ENCODE data around the gene LAP3.
"Not testable (repeated sequence)": the region's sequence is repeated elsewhere in the genome, so short reads cannot be mapped to it uniquely, and the experiment has no call there.

The LAP3 gene

DNA sequence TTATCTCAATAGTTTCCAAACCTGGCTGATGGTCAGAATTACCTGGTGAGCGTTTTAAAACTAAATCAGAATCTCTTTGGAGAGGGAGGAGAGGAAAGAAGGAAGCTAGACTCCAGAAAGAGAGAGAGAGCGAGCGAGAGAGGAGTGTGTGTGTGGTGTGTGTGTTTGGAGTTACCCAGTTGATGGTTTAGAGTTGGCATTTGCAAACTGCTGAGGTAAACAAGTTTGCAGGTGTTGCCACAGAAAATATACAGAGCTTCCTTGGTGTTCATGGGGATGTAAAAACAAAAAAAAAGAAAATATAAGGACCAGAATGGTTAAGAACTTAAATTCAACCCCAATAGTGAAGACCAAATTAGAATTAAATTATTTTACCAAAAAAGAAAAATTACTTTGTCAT is 26.4 kb upstream of the LAP3 start:
- in situ Hi-C loops (cut with HindIII; ENCODE audit: low pct_unique_long_range_greater_than_20kb, low sequenced_read_pairs) = no loop called here
- no peak for TF ChIP-seq JUND (IDR thresholded peaks at IDR 0.05; ENCODE audit: low read depth)
- no peak for DNase-seq (ENCODE audit: low read depth in 1 of 2, low spot score in 1 of 2)

DNA sequence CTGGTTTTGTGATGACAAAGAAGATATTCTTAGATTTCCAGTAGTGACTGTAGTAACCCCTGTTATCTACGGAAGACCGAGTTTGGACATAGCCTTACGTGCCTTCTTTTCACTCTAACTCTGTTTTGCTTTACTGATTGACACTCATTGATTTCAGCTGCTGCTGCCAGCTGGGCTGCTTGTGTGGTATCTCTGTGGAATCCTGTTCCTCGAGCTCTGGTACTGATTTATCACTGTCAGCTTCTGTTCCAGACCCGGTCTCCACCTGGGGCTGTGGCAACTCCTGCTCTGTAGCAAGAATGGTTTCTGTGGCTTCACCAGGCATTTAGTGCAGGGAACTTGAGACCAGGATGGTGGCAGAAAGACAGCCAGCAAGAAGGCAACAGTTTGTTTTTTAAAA is 24.6 kb upstream of the LAP3 start:
- in situ Hi-C loops (cut with HindIII; ENCODE audit: low pct_unique_long_range_greater_than_20kb, low sequenced_read_pairs) = no loop called here
- DNase-seq (ENCODE audit: low read depth in 1 of 2, low spot score in 1 of 2) = no peak
- TF ChIP-seq JUND (IDR thresholded peaks at IDR 0.05; ENCODE audit: low read depth) = no peak

DNA sequence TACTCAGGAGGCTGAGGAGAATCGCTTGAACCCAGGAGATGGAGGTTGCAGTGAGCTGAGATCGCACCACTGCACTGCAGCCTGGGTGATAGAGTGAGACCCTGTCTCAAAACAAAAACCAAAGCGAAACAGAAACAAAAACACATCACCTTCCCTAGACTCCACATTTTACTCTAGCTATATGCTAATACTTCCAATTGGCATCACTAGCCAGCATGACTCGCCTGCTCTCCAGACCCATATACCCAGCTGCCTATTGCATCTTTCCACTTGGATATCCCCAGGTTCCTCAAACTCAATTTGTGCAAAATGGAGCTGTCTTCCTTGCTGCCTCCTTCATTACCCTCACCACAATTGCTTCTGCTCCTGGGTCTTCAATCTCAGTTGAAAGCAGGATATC is 22.4 kb upstream of the LAP3 start:
- TF ChIP-seq JUND (IDR thresholded peaks at IDR 0.05; ENCODE audit: low read depth) = no peak
- in situ Hi-C loops (cut with HindIII; ENCODE audit: low pct_unique_long_range_greater_than_20kb, low sequenced_read_pairs) = no loop called here
- DNase-seq (ENCODE audit: low read depth in 1 of 2, low spot score in 1 of 2) = no peak

DNA sequence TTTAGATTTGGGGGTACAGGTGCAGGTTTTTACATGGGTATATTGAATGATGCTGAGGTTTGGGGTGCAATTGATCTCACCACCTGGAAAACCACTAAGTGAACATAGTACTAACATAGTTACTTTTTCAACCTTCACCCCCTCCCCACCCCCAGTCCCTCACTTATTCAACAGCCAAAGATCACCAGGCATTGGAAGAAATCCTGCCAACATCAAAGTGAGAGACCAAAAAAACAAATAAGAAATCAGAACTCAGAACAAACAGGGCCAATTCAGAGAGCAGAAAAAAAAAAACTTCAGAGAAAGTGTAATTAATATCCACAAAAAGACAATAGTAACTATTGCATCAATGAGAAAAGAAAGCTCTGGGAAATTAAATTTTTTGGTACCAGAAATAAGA is 20.5 kb upstream of the LAP3 start:
- in situ Hi-C loops (cut with HindIII; ENCODE audit: low pct_unique_long_range_greater_than_20kb, low sequenced_read_pairs) = no loop called here
- DNase-seq (ENCODE audit: low read depth in 1 of 2, low spot score in 1 of 2) = no peak
- TF ChIP-seq JUND (IDR thresholded peaks at IDR 0.05; ENCODE audit: low read depth) = no peak

DNA sequence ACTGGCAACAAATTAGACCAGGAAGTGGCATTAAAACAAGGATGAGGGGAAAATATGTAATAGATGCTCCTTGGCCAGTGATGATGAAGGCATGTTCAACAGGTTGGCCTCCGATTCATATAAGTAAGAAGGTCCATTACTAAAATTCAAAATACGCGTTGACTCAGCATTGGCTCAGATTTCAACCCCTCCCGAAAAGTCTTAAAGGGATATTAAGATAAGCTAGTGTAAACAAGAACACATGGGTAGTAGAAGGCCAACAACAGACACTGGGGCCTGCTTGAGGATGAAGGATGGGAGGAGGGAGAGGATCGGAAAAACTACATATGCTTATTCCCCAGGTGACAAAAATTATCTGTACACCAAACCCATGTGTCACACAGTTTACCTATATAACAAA is 19.1 kb upstream of the LAP3 start:
- DNase-seq (ENCODE audit: low read depth in 1 of 2, low spot score in 1 of 2) = no peak
- in situ Hi-C loops (cut with HindIII; ENCODE audit: low pct_unique_long_range_greater_than_20kb, low sequenced_read_pairs) = no loop called here
- TF ChIP-seq JUND (IDR thresholded peaks at IDR 0.05; ENCODE audit: low read depth) = no peak

DNA sequence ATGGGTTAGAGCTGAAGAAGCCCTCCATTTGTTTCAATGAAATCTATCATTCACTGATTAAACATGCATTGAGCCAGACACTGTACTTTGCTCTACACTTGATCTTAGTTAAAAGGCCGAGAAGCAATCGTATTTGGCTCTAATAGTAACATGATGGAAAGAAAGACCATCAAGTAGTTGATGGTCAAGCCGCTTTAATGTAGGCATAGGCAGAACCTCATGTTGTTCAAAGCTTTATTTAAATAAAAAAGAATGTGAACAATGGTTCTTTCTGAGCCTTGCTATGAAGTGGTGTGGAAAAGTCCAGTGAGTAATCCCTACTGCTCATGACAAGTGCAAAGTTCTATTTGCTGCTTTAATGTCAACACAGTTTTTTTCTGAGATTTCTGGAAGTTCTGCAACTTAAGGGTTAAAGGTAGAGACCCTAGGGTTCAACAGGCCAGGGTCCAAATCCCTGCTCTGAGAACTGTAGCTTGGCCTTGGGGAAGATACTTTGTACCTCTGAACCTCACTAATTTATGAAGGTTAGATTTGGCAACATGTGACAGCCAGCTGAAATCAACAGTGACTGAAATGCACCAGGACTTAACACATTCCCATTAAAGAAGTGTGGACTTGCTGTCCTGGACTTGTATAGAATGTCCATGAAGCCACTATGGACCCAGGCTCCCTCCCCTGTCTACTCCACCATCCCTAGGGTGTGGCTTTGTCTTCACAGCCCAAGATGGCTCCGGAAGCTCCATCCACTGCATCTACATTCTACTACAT is 17.9 kb upstream of the LAP3 start:
- no peak for DNase-seq (ENCODE audit: low read depth in 1 of 2, low spot score in 1 of 2)
- TF ChIP-seq JUND (IDR thresholded peaks at IDR 0.05; ENCODE audit: low read depth) = no peak
- in situ Hi-C loops (cut with HindIII; ENCODE audit: low pct_unique_long_range_greater_than_20kb, low sequenced_read_pairs) = no loop called here

DNA sequence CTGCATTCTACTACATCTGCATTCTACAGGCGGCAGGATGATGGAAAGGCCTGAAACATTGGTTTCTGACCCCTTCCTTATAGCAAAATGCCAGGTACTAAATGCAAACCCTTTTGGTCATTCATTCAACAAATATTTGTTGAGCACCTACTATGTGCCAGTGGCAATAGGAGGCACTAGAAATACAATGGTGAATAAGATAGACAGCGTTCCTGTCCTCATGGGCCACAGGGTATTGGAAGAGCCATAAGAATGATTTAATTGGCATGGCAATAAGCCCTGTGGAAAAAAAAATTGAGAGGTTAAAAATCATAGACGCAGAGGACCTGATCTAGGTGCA is 17.3 kb upstream of the LAP3 start:
- in situ Hi-C loops (cut with HindIII; ENCODE audit: low pct_unique_long_range_greater_than_20kb, low sequenced_read_pairs) = no loop called here
- no peak for DNase-seq (ENCODE audit: low read depth in 1 of 2, low spot score in 1 of 2)
- no peak for TF ChIP-seq JUND (IDR thresholded peaks at IDR 0.05; ENCODE audit: low read depth)

DNA sequence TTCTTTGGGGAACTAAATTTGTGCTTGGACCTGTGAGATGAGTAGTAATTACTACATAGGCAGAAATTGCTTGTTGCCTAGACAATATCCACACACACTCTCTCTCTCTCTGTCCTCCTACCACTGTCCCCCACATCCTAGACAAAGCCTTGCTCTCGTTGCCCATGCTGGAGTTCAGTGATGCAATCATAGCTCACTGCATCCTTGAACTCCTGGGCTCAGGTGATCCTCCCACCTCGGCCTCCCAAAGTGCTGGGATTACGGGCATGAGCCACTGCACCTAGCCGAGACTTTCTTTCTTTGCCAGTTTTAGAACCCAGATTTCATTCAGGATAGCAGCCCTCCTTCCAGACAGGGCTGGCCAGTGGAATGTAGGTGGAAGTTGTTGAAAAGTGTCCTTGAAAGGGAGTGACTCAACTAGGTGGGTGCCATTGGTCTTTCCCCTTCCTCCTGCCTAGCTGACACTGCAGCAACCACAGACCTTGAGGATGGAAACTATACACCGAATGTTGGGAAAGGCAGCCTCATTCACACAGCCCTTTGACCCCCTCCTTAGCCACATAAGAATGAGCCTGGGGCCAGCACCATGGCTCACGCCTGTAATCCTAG is 16.8 kb upstream of the LAP3 start:
- in situ Hi-C loops (cut with HindIII; ENCODE audit: low pct_unique_long_range_greater_than_20kb, low sequenced_read_pairs) = no loop called here
- no peak for TF ChIP-seq JUND (IDR thresholded peaks at IDR 0.05; ENCODE audit: low read depth)
- no peak for DNase-seq (ENCODE audit: low read depth in 1 of 2, low spot score in 1 of 2)

DNA sequence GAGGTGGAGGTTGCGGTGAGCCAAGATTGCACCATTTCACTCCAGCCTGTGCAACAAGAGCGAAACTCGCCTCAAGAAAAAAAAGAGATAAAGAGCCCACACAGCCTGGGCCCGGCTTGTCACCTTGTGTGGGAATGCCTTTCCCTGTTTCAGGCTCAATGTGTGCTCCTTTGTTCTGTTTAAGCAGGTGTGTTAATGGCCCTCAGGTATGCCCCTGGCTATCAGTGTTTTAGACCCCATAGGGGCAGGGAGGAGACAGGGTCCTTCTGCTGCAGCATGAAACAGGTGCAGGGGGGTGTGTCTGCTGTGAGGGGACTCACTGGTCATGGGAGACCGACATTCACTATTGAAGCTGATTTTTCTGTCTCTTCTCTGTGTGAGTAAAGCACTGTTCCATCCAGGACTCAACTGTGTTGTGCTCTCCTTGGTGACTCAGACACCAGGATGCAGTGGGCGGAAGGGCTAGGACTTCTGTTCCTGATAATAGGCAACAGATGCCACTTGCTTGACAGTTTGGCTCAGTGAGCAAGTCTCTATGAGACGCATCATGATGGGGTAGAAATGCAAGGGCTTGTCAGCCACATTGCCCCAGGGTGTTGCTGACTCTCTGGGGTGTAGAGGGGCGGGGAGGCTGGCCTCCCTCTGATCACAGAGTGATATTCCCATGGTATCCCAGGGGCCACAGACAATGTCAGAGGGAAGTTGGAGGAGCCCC is 15.6 kb upstream of the LAP3 start:
- TF ChIP-seq JUND (IDR thresholded peaks at IDR 0.05; ENCODE audit: low read depth) = no peak
- in situ Hi-C loops (cut with HindIII; ENCODE audit: low pct_unique_long_range_greater_than_20kb, low sequenced_read_pairs) = no loop called here
- no peak for DNase-seq (ENCODE audit: low read depth in 1 of 2, low spot score in 1 of 2)

DNA sequence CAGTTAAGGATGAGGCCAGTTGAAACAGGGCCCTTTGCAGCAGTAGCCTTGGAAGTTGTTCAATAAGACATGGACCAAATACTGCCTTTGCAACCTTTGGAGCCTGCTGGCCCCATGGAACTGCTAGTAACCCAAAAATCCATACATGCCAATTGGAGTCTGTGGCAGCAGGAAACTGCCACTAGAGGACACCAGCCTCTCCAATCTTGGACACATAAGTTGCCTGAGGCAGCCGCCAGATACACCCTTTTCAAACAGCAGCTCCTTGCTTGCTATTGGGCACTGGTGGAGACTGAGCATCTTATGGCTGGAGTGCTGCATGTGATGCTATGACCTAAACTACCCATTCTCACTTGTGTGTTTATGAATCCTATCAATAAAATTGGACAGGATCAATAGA is 14.8 kb upstream of the LAP3 start:
- peak in 1 of 2 experiments; percentile 58 for DNase-seq (ENCODE audit: low read depth in 1 of 2, low spot score in 1 of 2)
- no peak for TF ChIP-seq JUND (IDR thresholded peaks at IDR 0.05; ENCODE audit: low read depth)
- in situ Hi-C loops (cut with HindIII; ENCODE audit: low pct_unique_long_range_greater_than_20kb, low sequenced_read_pairs) = no loop called here

DNA sequence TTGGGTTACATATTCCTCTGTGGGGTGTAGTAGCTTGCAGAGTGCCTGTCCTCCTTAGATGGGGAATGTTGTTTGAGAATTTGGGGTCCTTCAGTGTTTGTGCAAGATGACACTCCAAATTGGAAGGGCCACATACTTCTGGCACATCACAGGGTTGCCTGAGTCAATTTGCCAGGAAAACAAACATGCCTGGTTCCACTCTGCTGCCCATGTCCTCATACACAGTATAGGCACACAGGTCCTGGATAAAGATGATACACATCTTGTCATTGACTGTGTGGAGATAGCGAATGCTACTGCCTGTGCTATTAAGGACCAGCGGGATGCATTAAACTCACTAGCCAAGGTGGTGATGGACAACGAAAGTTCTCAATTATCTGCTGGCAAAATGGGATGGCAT is 11.2 kb upstream of the LAP3 start:
- no peak for DNase-seq (ENCODE audit: low read depth in 1 of 2, low spot score in 1 of 2)
- no peak for TF ChIP-seq JUND (IDR thresholded peaks at IDR 0.05; ENCODE audit: low read depth)
- in situ Hi-C loops (cut with HindIII; ENCODE audit: low pct_unique_long_range_greater_than_20kb, low sequenced_read_pairs) = no loop called here

DNA sequence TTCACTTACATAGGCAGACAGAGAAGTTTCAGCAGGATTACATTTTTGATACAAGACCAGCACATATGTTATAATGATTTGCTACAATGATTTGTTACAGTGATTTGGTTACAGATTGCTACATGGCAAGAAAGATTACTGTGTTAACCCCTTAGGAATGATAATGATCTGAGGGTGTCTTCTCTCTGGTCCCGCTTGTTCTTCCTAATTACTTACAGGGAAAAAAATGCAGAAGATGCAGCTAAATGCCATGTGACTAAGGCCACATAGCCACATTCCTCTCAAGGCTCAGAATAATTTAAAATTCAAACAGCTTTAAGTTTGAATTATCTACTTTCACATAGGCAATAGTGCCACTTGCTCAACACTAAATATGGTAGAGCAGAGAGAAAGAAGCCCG is 9.7 kb upstream of the LAP3 start:
- TF ChIP-seq JUND (IDR thresholded peaks at IDR 0.05; ENCODE audit: low read depth) = no peak
- DNase-seq (ENCODE audit: low read depth in 1 of 2, low spot score in 1 of 2) = no peak
- in situ Hi-C loops (cut with HindIII; ENCODE audit: low pct_unique_long_range_greater_than_20kb, low sequenced_read_pairs) = no loop called here

DNA sequence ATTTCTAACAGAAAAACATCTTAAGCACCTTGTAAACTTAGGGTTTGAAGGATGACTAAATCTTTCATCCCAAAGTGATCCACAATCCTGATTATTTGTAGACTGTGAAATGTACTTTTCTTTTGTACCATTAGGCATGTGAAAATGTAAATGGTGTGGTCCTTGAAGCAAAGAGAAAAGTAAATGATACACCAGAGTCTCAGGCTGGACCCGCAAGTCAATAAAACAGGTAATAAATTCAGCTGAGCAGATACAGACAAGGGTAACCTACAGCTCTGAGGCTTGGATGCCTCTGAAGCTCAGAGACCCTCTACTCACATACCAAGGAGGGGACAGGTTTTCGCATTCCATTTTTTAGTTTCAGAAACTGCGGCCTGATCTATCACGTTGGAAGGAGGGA is 2.8 kb upstream of the LAP3 start:
- in situ Hi-C loops (cut with HindIII; ENCODE audit: low pct_unique_long_range_greater_than_20kb, low sequenced_read_pairs) = no loop called here
- no peak for DNase-seq (ENCODE audit: low read depth in 1 of 2, low spot score in 1 of 2)
- no peak for TF ChIP-seq JUND (IDR thresholded peaks at IDR 0.05; ENCODE audit: low read depth)

DNA sequence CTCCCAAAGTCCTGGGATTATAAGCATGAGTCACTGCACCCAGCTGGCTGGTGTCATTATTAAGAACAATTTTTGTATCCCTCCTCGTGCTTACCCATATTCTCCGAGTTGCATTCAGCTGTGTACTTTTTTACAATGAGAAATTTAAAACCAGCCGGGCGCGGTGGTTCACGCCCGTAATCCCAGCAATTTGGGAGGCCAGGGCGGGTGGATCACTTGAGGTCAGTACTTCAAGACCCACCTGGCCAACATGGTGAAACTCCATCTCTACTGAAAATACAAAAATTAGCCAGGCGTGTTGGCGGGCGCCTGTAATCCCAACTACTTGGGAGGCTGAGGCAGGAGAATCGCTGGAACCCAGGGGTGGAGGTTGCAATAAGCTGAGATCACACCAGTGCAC is 1.8 kb upstream of the LAP3 start:
- in situ Hi-C loops (cut with HindIII; ENCODE audit: low pct_unique_long_range_greater_than_20kb, low sequenced_read_pairs); DNase-seq (ENCODE audit: low read depth in 1 of 2, low spot score in 1 of 2): not testable (repeated sequence)

Data from T47D (cell line).